ENCODE data around the gene FHIT.

The FHIT gene

GRCh38 chr3:59728587-59728908, 1522.7 kb downstream of the FHIT start:
- no peak for TF ChIP-seq CTCF (conservative IDR thresholded peaks at IDR 0.05; ENCODE audit: low read depth, low read length)
- no peak overlapping the region for H3K4me3 ChIP-seq (ENCODE audit: low read depth, low read length)
- no peak for DNase-seq (ENCODE audit: low read depth)

- H3K4me3 ChIP-seq (ENCODE audit: low read depth, low read length): no peak overlapping the region
- no peak for TF ChIP-seq CTCF (conservative IDR thresholded peaks at IDR 0.05; ENCODE audit: low read depth, low read length)
- no peak for DNase-seq (ENCODE audit: low read depth)
Observed at GRCh38 chr3:59727902-59728586, 1523.2 kb downstream of the FHIT start.

GRCh38 chr3:59726279-59726678, 1525.0 kb downstream of the FHIT start:
- no peak overlapping the region for H3K4me3 ChIP-seq (ENCODE audit: low read depth, low read length)
- no peak for DNase-seq (ENCODE audit: low read depth)
- no peak for TF ChIP-seq CTCF (conservative IDR thresholded peaks at IDR 0.05; ENCODE audit: low read depth, low read length)

GRCh38 chr3:59717679-59718205, 1533.5 kb downstream of the FHIT start:
- no peak overlapping the region for H3K4me3 ChIP-seq (ENCODE audit: low read depth, low read length)
- TF ChIP-seq CTCF (conservative IDR thresholded peaks at IDR 0.05; ENCODE audit: low read depth, low read length): no peak
- DNase-seq (ENCODE audit: low read depth): no peak

GRCh38 chr3:59714066-59714465, 1537.2 kb downstream of the FHIT start:
- no peak for DNase-seq (ENCODE audit: low read depth)
- no peak for TF ChIP-seq CTCF (conservative IDR thresholded peaks at IDR 0.05; ENCODE audit: low read depth, low read length)
- no peak overlapping the region for H3K4me3 ChIP-seq (ENCODE audit: low read depth, low read length)

GRCh38 chr3:59710554-59710953, 1540.7 kb downstream of the FHIT start:
- no peak for TF ChIP-seq CTCF (conservative IDR thresholded peaks at IDR 0.05; ENCODE audit: low read depth, low read length)
- no peak for DNase-seq (ENCODE audit: low read depth)
- H3K4me3 ChIP-seq (ENCODE audit: low read depth, low read length): no peak overlapping the region
